ENCODE measurements around the gene RAD18. TPM values are rescaled to one million over a fixed set of nuclear protein-coding genes. Genes with fewer than 3 reads are reported as not detected.

Gene RAD18
- total RNA-seq, 1 donor from 2014 or later = 7.6 TPM

- no peaks in the 10 kb centered on the region for H3K27me3 ChIP-seq (ENCODE audit: control insufficient read depth, insufficient read depth, low read length)
- no peak for DNase-seq (ENCODE audit: low read depth)
- H3K4me3 ChIP-seq (ENCODE audit: low read depth, low read length) = no peak overlapping the region
- no peaks in the 10 kb centered on the region for H3K36me3 ChIP-seq (ENCODE audit: control insufficient read depth, insufficient read depth, low read length)
- TF ChIP-seq CTCF (IDR thresholded peaks at IDR 0.05; ENCODE audit: insufficient read depth, low read length, poor library complexity, severe bottlenecking) = no peak
Observed at GRCh38 chr3:8842293-8842692, 121.0 kb downstream of the RAD18 start.

- no peak for TF ChIP-seq CTCF (IDR thresholded peaks at IDR 0.05; ENCODE audit: insufficient read depth, low read length, poor library complexity, severe bottlenecking)
- H3K4me3 ChIP-seq (ENCODE audit: low read depth, low read length) = no peak overlapping the region
- no peak for DNase-seq (ENCODE audit: low read depth)
Observed at GRCh38 chr3:8841472-8841871, 121.8 kb downstream of the RAD18 start.

DNA sequence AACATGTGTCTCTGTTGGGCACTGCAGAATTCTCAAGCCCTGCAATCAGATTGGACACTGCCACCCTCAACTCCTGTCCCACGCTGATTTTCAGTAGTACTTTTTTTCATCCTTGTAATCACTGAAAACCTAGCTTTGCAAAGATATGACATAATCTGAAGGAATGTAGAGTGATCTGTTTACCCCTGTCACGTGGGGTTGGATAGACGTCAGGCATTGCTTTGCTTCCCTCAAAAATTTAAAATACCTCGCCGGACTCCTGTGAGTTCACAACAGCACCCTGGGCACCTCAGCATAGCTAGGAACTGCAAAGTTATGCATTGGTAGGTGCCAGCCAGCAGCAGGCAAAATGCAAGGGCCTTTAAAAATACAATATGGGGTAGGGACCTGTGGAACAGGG, 122.7 kb downstream of the RAD18 start:
- H3K4me3 ChIP-seq (ENCODE audit: low read depth, low read length) = no peak overlapping the region
- no peak for TF ChIP-seq CTCF (IDR thresholded peaks at IDR 0.05; ENCODE audit: insufficient read depth, low read length, poor library complexity, severe bottlenecking)
- H3K36me3 ChIP-seq (ENCODE audit: control insufficient read depth, insufficient read depth, low read length) = no peaks in the 10 kb centered on the region
- DNase-seq (ENCODE audit: low read depth) = no peak
- H3K27me3 ChIP-seq (ENCODE audit: control insufficient read depth, insufficient read depth, low read length) = no peaks in the 10 kb centered on the region

More at GRCh38 chr3:8841472-8841871, 121.8 kb downstream of the RAD18 start:
- H3K36me3 ChIP-seq (ENCODE audit: control insufficient read depth, insufficient read depth, low read length) = no peaks in the 10 kb centered on the region
- no peaks in the 10 kb centered on the region for H3K27me3 ChIP-seq (ENCODE audit: control insufficient read depth, insufficient read depth, low read length)

GRCh38 chr3:8839607-8840325, 123.5 kb downstream of the RAD18 start:
- H3K27me3 ChIP-seq (ENCODE audit: control insufficient read depth, insufficient read depth, low read length) = no peaks in the 10 kb centered on the region
- H3K4me3 ChIP-seq (ENCODE audit: low read depth, low read length) = no peak overlapping the region
- DNase-seq (ENCODE audit: low read depth) = no peak
- no peaks in the 10 kb centered on the region for H3K36me3 ChIP-seq (ENCODE audit: control insufficient read depth, insufficient read depth, low read length)
- no peak for TF ChIP-seq CTCF (IDR thresholded peaks at IDR 0.05; ENCODE audit: insufficient read depth, low read length, poor library complexity, severe bottlenecking)

DNA sequence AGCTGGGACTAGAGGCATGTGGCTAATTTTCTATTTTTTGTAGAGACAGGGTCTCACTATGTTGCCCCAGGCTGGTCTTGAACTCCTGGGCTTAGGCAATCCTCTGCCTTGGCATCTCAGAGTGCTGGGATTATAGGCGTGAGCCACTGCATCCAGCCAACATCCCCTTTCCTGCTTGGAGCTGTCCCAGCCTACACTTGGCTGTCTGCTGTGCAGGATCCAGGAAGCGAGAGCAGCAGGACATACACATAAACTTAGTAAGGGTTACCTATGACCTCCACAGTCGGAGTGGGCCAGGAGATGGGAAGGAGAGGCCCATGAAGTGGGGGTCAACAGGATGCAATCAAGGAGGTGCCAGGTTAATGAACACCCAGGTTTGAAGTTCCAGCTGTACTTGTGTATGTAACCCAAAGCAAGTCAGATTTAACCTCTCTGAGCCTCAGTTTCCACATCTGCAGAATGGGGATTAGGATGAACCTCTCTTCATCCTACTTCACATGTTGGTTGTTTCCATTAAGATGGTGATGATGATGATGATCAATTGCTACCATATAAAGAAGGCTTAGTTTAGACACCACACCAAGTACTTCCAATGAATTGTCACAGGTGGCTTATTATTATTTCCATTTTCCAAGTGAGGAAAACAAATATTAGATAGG, 124.4 kb downstream of the RAD18 start:
- Histone ChIP-seq H3K27me3 (ENCODE audit: control insufficient read depth, insufficient read depth, low read length) (no peaks in the 10 kb centered on the region), H3K4me3 (ENCODE audit: low read depth, low read length) (no peak overlapping the region), H3K36me3 (ENCODE audit: control insufficient read depth, insufficient read depth, low read length) (no peaks in the 10 kb centered on the region)
- no peak for DNase-seq (ENCODE audit: low read depth)
- TF ChIP-seq CTCF (IDR thresholded peaks at IDR 0.05; ENCODE audit: insufficient read depth, low read length, poor library complexity, severe bottlenecking) = no peak

Data from kidney epithelial cell (primary cell).